Effector memory CD4-positive, alpha-beta T cell (primary cell): ENCODE measurements around the gene MED23.
"Not testable (repeated sequence)": the region's sequence is repeated elsewhere in the genome, so short reads cannot be mapped to it uniquely, and the experiment has no call there.

Experiments
- DNase-seq, 3 donors: peaks; one replicate each; pipeline ENCODE4 v3.0.0-alpha.2; 2020
- H3K27ac ChIP-seq: 2 replicates; pipeline ENCODE4 v1.7.0; 2013; ENCODE audit warnings: mild to moderate bottlenecking, low read length, moderate library complexity; ENCODE audit not compliant: insufficient read depth, poor library complexity, severe bottlenecking
- H3K27me3 ChIP-seq: replicated peaks from 2 replicates; pipeline ENCODE4 v1.7.0; 2013; ENCODE audit warnings: mild to moderate bottlenecking, low read length; ENCODE audit not compliant: insufficient read depth, control insufficient read depth, poor library complexity, severe bottlenecking
- H3K36me3 ChIP-seq: 2 replicates; pipeline ENCODE4 v1.7.0; 2013; ENCODE audit warnings: mild to moderate bottlenecking, low read length, moderate library complexity; ENCODE audit not compliant: control insufficient read depth, insufficient read depth
- H3K4me1 ChIP-seq: 2 replicates; pipeline ENCODE4 v1.7.0; 2013; ENCODE audit warnings: low read length, mild to moderate bottlenecking; ENCODE audit not compliant: control insufficient read depth, insufficient read depth, poor library complexity, severe bottlenecking
- H3K4me3 ChIP-seq: 2 replicates; pipeline ENCODE4 v1.7.0; 2013; ENCODE audit warnings: low read length, low read depth, mild to moderate bottlenecking; ENCODE audit not compliant: insufficient read depth, poor library complexity, severe bottlenecking
- H3K9me3 ChIP-seq: 2 replicates; pipeline ENCODE4 v1.7.0; 2013; ENCODE audit warnings: mild to moderate bottlenecking, low read length, moderate library complexity; ENCODE audit not compliant: control insufficient read depth

The MED23 gene

GRCh38 chr6:131552572-131552971 is 75.5 kb downstream of the MED23 start:
- Histone ChIP-seq H3K27ac (no peak overlapping the region), H3K9me3 (no peaks in the 10 kb centered on the region), H3K4me3 (no peak overlapping the region), H3K4me1 (no peaks in the 10 kb centered on the region), H3K27me3 (no peaks in the 10 kb centered on the region), H3K36me3 (no peaks in the 10 kb centered on the region)
- DNase-seq: no peak

GRCh38 chr6:131551902-131552301 is 76.1 kb downstream of the MED23 start:
- no peak for DNase-seq

GRCh38 chr6:131549811-131550210 is 78.2 kb downstream of the MED23 start:
- Histone ChIP-seq H3K4me3 (no peak overlapping the region), H3K36me3 (no peaks in the 10 kb centered on the region), H3K27me3 (no peaks in the 10 kb centered on the region), H3K4me1 (no peaks in the 10 kb centered on the region), H3K9me3 (no peaks in the 10 kb centered on the region), H3K27ac (no peak overlapping the region)
- DNase-seq: no peak

More at GRCh38 chr6:131551902-131552301, 76.1 kb downstream of the MED23 start:
- Histone ChIP-seq H3K4me1 (no peaks in the 10 kb centered on the region), H3K27ac (no peak overlapping the region), H3K4me3 (no peak overlapping the region), H3K9me3 (no peaks in the 10 kb centered on the region), H3K27me3 (no peaks in the 10 kb centered on the region), H3K36me3 (no peaks in the 10 kb centered on the region)

GRCh38 chr6:131548441-131548840 is 79.6 kb downstream of the MED23 start:
- no peak overlapping the region for H3K27ac ChIP-seq
- H3K27me3 ChIP-seq: no peaks in the 10 kb centered on the region
- H3K36me3 ChIP-seq: no peaks in the 10 kb centered on the region
- no peak for DNase-seq
- H3K9me3 ChIP-seq: no peaks in the 10 kb centered on the region
- no peaks in the 10 kb centered on the region for H3K4me1 ChIP-seq
- no peak overlapping the region for H3K4me3 ChIP-seq

GRCh38 chr6:131547488-131547887 is 80.6 kb downstream of the MED23 start:
- H3K27ac ChIP-seq: no peak overlapping the region
- H3K4me3 ChIP-seq: no peak overlapping the region
- H3K27me3 ChIP-seq: no peaks in the 10 kb centered on the region
- no peaks in the 10 kb centered on the region for H3K9me3 ChIP-seq
- no peaks in the 10 kb centered on the region for H3K4me1 ChIP-seq
- DNase-seq: no peak
- no peaks in the 10 kb centered on the region for H3K36me3 ChIP-seq

- Histone ChIP-seq H3K27ac (no peak overlapping the region), H3K4me3 (no peak overlapping the region), H3K27me3 (no peaks in the 10 kb centered on the region), H3K36me3 (no peaks in the 10 kb centered on the region), H3K9me3 (no peaks in the 10 kb centered on the region), H3K4me1 (no peaks in the 10 kb centered on the region)
- DNase-seq: no peak
These were observed 82.7 kb downstream of the MED23 start for GRCh38 chr6:131545317-131545716.

GRCh38 chr6:131538615-131539014 is 89.4 kb downstream of the MED23 start:
- H3K27me3 ChIP-seq, DNase-seq, H3K4me1 ChIP-seq, H3K36me3 ChIP-seq, H3K27ac ChIP-seq, H3K4me3 ChIP-seq, H3K9me3 ChIP-seq: not testable (repeated sequence)

- H3K9me3 ChIP-seq: no peaks in the 10 kb centered on the region
- H3K4me1 ChIP-seq: peaks cover 7% of the 10 kb centered on the region
- H3K27ac ChIP-seq: no peak overlapping the region
- H3K27me3 ChIP-seq: no peaks in the 10 kb centered on the region
- DNase-seq: no peak
- H3K36me3 ChIP-seq: no peaks in the 10 kb centered on the region
- no peak overlapping the region for H3K4me3 ChIP-seq
These were observed 95.4 kb downstream of the MED23 start for GRCh38 chr6:131532580-131533039.

GRCh38 chr6:131531681-131532080 is 96.4 kb downstream of the MED23 start:
- not testable (repeated sequence) for H3K27ac ChIP-seq, H3K9me3 ChIP-seq, H3K27me3 ChIP-seq, H3K4me1 ChIP-seq, H3K4me3 ChIP-seq, DNase-seq, H3K36me3 ChIP-seq

GRCh38 chr6:131530936-131531335 is 97.1 kb downstream of the MED23 start:
- not testable (repeated sequence) for H3K4me3 ChIP-seq, H3K4me1 ChIP-seq, H3K36me3 ChIP-seq, H3K27me3 ChIP-seq, H3K27ac ChIP-seq, H3K9me3 ChIP-seq, DNase-seq
